Islet precursor cell (in vitro differentiated cells): ENCODE results near the gene PITPNC1.
"Not testable (repeated sequence)": the region's sequence is repeated elsewhere in the genome, so short reads cannot be mapped to it uniquely, and the experiment has no call there.

ENCODE experiments used
- DNase-seq: peaks from one replicate; pipeline ENCODE4 v3.0.0-alpha.2; 2018

Gene PITPNC1

GRCh38 chr17:67594115-67594880, 217.2 kb downstream of the PITPNC1 start:
- DNase-seq: no peak

DNA sequence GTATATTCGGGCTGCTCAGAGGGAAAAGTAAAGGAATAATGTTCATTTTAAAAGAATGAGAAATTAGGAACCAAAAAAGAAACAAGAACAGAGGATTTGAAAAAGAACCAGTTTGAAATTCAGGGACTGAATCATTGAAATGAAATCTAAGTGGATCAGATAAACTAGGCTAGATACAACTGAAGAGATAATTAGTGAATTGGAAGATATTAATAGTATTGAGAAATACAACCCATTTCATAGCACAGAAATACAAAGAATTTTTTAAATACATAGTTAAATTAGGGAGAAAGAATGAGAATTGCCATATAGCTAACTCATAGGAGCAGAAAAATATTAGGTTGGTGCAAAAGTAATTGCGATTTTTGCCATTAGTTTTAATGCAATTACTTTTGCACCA, 223.3 kb downstream of the PITPNC1 start:
- no peak for DNase-seq

DNA sequence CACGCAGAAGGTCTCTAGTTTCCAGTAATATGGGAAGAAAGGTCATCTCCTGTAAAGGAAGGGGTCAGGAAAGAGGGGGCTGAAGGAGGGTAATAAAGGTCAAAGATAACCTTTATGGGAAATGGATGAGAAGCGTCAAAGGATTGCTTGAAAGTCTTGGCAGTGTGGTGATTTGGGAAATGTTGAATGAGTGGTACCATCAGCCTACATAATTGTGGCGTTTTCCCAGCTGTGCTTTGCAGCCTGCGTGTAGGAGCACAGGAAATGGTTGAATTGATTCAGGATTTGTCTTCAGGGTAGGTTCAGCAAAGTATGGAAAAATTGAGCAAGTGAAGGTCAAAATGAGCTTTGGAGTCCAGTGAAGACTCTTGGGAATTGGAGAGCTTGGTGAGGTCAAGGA, 224.8 kb downstream of the PITPNC1 start:
- DNase-seq: peak; percentile 43

- peak; percentile 47 for DNase-seq
These were observed 225.4 kb downstream of the PITPNC1 start for GRCh38 chr17:67602444-67602843.

DNA sequence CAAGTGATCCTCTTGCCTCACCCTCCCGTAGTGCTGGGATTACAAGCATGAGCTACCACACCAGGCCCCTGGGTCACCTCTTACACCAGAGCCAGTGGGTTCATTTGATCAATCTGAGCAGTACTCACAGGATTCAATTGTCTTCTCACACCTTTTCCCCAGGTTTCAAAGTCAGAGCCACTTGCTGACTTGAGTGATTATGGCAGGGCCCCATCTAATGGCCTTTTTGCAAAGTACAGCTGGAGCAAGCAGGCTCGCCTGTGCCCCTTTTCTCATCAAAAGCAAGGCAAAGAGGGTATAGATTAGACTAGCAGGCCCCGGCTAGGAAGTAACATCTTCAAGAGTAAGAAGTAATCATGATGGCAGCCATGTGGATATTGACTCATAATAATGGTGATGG, 225.9 kb downstream of the PITPNC1 start:
- peak; percentile 78 for DNase-seq

DNA sequence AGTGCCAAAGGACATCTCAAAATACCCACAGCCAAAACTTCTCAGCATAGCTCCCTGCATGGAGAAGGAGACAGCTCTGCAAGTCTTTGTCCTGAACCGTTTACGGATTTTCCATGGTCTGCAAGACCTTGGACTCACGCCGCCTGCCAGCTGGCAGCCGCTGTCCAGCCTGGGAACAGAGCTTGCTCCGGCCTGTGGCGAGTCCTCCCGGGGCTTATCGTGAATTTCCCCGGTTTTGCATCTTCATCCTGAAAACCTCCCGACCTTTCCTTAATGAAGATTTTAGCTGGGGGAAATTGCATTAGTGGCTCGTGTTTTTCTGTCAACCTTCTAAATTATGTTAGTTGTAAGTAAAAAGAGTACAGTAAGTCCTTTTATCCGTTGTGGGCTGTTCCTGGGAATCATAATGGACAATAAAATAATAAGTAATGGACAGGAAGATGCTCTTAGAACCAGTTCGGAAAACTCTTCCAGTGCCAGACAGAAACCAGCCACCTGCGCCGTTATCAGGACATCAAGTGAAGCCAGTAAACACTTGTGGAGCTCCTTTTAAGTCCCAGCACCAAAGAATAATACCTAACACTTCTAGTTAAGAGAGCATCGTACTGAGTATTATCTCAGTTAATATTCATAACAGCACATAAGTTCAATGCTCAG, 228.3 kb downstream of the PITPNC1 start:
- peak; percentile 57 for DNase-seq

DNA sequence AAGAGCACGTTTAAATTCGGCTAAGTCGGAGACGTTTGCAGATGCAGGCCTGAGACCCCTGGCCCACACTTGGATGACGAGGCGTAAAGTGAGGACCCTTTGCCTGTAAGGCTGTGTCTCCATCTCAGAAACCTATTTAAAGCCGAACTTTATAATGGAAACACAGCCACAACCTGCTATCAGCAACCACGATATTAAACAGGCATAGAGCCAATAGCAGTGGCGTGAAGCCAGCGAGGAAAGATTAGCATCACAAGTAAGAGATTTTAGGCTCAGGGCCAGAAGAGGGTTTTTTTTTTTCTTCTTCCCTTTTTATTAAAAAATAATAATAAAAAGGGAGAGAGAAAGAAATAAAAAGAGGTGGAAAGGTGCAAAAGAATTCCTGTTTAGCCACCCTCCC, 229.4 kb downstream of the PITPNC1 start:
- DNase-seq: no peak

DNA sequence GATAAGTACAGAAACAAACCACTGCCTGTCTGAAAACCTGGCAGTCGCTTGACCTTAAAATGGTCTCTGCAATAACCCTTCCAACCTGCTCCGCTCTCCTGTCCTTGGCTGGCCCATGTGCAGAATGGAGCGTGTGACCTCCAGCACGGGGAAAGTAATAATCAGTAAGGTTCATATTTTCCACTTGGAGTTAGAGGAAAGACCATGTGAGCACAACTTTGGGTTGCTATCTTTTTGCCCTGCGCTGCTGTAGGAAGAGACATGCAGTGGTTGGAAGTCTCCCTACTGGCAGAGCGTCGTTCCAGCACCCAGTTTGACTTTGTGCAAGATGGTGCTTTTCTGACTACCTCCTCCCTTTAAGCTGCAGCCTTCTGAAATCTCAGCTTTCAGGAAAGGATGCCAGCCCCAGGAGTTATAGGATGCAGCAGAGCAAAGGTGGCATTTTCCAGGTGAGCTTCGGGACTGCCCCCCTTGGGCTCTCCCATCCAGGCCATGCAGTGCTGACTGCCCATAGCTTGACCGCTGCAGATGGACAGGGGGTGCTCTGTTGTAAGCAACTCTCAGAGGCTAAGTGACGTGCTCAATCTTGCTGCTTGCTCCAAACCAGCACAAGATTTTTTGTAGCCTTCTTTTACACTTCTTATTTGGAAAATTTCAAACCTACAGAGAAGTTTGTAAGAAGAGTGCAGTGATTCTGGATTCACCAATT, 230.0 kb downstream of the PITPNC1 start:
- DNase-seq: no peak

- peak; percentile 25 for DNase-seq
These were observed 233.0 kb downstream of the PITPNC1 start for GRCh38 chr17:67610061-67610460.

DNA sequence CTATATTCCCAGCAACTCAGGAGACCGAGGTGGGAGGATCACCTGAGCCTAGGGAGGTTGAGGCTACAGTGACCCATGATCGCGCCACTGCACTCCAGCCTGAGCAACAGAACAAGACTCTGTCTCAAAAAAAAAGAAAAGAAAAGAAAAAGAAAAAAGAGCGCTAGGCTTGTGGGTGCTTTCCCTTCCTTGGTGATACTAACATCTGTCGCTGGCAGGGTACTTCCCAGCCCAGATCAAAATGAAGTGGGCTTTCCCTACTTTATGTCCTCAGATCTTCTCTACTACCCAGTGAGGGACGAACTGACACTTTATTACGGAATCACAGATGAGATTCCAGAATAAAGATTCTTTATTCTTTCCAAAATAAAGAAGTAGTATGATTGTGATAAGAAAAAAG, 236.9 kb downstream of the PITPNC1 start:
- DNase-seq: peak; percentile 14

GRCh38 chr17:67615011-67615561, 238.0 kb downstream of the PITPNC1 start:
- DNase-seq: peak; percentile 55

GRCh38 chr17:67615736-67616135, 238.7 kb downstream of the PITPNC1 start:
- DNase-seq: peak; percentile 51

DNA sequence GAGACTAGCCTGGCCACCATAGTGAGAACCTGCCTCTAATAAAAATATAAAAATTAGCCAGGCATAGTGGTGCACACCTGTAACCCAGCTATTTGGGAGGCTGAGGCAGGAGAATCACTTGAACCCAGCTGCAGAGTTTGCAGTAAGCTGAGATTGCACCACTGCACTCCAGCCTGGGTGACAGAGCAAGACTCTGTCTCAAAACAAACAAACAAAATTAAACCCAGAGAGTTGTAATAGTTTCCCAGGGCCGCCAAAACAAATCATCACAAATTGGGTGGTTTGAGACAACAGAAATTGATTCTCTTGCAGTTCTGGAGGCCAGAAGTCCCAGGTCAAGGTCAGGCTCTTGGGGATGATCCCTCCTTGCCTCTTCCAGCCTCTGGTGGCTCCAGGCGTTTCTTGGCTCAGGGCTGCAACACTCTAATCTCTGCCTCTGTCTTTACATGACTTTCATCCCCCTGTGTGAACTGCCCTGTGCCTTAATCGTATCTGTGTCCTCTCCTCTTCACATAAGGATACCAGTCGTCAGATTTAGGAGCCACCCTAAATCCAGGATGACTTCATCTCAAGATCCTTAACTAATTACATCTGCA, 240.3 kb downstream of the PITPNC1 start:
- no peak for DNase-seq

- DNase-seq: no peak
These were observed 242.5 kb downstream of the PITPNC1 start for GRCh38 chr17:67619555-67619954.

- no peak for DNase-seq
These were observed 243.0 kb downstream of the PITPNC1 start for GRCh38 chr17:67620088-67620487.

DNA sequence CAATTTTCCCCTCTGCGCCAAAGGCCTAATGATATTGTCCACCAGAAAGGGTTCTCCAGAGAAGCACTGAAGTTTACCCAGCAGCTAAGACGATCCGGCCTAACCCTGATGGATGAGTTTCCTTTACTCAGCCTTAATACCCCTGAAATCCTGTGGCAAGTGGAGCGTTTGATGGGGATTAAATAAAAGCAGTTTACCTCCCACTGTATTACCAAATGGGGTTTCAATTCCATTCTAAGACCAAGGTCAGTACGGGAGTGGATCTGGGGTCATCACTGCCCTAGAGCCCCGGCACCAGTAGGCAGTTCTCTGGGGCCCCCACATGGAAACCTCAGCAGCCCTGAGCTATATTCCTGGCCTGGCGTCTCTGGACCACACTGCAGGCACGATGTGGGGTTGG, 243.6 kb downstream of the PITPNC1 start:
- DNase-seq: no peak

DNA sequence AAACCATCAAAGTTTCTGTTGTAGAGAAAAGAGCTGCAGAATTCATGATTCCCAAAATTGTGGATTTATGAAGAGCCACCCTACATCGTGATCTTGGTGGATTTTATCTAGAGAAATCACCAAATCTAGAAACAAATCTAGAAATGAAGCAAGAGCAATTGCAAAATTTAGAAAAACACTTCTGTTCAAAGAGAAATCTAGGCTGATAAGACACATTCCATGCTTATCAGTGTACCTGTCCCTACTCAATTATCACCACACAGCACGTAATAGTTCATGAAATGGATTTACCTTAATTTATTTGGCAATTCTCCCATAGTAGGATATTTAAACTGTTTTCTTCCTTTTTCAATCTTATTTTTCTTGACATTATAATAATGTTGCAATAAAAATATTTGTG, 246.7 kb downstream of the PITPNC1 start:
- no peak for DNase-seq

DNA sequence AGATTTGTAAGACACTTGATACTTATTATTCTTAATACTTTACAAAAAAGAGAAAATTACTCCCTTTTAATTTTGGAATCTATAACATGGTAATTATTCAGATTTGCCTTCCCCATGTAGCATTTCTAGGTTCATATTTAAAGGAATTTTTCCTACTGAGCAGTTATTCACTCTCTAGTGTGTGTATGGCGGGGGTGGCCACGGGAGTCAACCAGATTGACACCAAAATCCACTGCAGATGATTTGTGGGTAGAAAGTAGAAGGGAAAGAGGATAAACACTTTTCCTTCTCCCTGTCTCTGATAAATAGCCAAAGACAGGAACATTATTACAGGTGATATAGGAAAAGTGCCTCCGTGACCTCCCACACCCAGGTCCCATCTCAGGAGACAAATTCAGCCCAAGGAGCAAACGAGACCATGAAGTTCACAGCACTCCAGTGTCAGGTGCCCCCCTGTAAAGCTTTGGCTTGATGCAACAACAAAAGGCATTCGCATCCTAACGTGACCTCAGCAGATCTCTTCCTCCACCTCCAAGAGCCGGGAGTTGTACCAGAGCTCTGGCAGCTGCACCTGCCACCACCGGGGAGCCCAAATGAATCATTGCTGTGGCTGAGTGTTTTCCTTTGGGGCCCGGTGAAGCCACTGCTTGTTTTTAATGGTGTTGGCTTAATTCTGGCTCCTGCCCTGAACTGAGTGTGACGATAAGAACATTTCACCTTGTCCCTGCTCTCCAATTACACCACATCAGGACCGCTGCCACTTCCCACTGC, 248.0 kb downstream of the PITPNC1 start:
- no peak for DNase-seq

GRCh38 chr17:67625971-67626370, 248.9 kb downstream of the PITPNC1 start:
- DNase-seq: no peak

- peak; percentile 78 for DNase-seq
These were observed 251.5 kb downstream of the PITPNC1 start for GRCh38 chr17:67628580-67629013.

GRCh38 chr17:67629971-67630320, 252.9 kb downstream of the PITPNC1 start:
- DNase-seq: no peak

GRCh38 chr17:67630836-67631235, 253.8 kb downstream of the PITPNC1 start:
- not testable (repeated sequence) for DNase-seq
